Measurements from ENCODE around the gene TTC19.
A peak's percentile ranks its signal among the peaks of the same experiment; 100 is the strongest.

The TTC19 gene

GRCh38 chr17:15966879-15967248 lies 32.8 kb upstream of the TTC19 start:
- Histone ChIP-seq H3K79me2 (ENCODE audit: control insufficient read depth, insufficient read depth, low read length, poor library complexity) (no peaks in the 10 kb centered on the region), H4K8ac (ENCODE audit: low read depth, low read length) (peak overlapping the region; percentile 43), H3K23ac (ENCODE audit: low read length) (no peak overlapping the region), H2AFZ (ENCODE audit: insufficient read depth, low read length, poor library complexity) (peak overlapping the region; percentile 24), H3K4ac (ENCODE audit: low read depth, low read length) (no peak overlapping the region), H2AK5ac (ENCODE audit: low read length) (no peak overlapping the region), H3K4me3 (ENCODE audit: low read depth, low read length) (no peak overlapping the region), H3K9me3 (ENCODE audit: insufficient read depth, low read depth, low read length) (no peaks in the 10 kb centered on the region), H4K91ac (ENCODE audit: low read depth, low read length) (peak overlapping the region; percentile 16), H3K27me3 (ENCODE audit: insufficient read depth, low read length) (no peaks in the 10 kb centered on the region), H3K27ac (ENCODE audit: low read depth, low read length) (peak overlapping the region; percentile 16), H3K14ac (ENCODE audit: low read length) (peak overlapping the region; percentile 12), H3K18ac (ENCODE audit: low read length) (no peak overlapping the region), H2BK5ac (ENCODE audit: low read depth, low read length, poor library complexity) (no peak overlapping the region), H3K9ac (ENCODE audit: low read length) (no peak overlapping the region), H3K4me2 (ENCODE audit: low read length) (peak overlapping the region; percentile 37), H2BK12ac (ENCODE audit: low read length) (no peak overlapping the region), H4K12ac (ENCODE audit: low read depth, low read length) (no peak overlapping the region), H3K36me3 (ENCODE audit: control insufficient read depth in 1 of 2, insufficient read depth in 2 of 2, low read length in 2 of 2) (no peaks in the 10 kb centered on the region), H3K79me1 (ENCODE audit: low read length) (peaks cover 7% of the 10 kb centered on the region), H2BK120ac (ENCODE audit: insufficient read depth, low read length, poor library complexity) (no peak overlapping the region), H3K4me1 (ENCODE audit: control insufficient read depth in 1 of 2, insufficient read depth in 2 of 2, low read length in 2 of 2) (peaks cover 18 to 25% of the 10 kb centered on the region in 2 experiments)
- DNase-seq = no peak
- no CpG with 5 or more reads among the region's 11 CpGs for WGBS (ENCODE audit: extremely low coverage, insufficient coverage, insufficient read length)

- Histone ChIP-seq H3K36me3 (ENCODE audit: control insufficient read depth in 1 of 2, insufficient read depth in 2 of 2, low read length in 2 of 2) (no peaks in the 10 kb centered on the region), H2AFZ (ENCODE audit: insufficient read depth, low read length, poor library complexity) (no peak overlapping the region), H2AK5ac (ENCODE audit: low read length) (no peak overlapping the region), H3K4me1 (ENCODE audit: control insufficient read depth in 1 of 2, insufficient read depth in 2 of 2, low read length in 2 of 2) (peaks cover 21 to 27% of the 10 kb centered on the region in 2 experiments), H2BK5ac (ENCODE audit: low read depth, low read length, poor library complexity) (no peak overlapping the region), H3K4me3 (ENCODE audit: low read depth, low read length) (no peak overlapping the region), H3K27me3 (ENCODE audit: insufficient read depth, low read length) (no peaks in the 10 kb centered on the region), H4K91ac (ENCODE audit: low read depth, low read length) (no peak overlapping the region), H3K4ac (ENCODE audit: low read depth, low read length) (no peak overlapping the region), H3K79me1 (ENCODE audit: low read length) (peaks cover 7% of the 10 kb centered on the region), H3K14ac (ENCODE audit: low read length) (no peak overlapping the region), H3K9me3 (ENCODE audit: insufficient read depth, low read depth, low read length) (peaks cover 1% of the 10 kb centered on the region), H4K12ac (ENCODE audit: low read depth, low read length) (no peak overlapping the region), H2BK12ac (ENCODE audit: low read length) (no peak overlapping the region), H3K9ac (ENCODE audit: low read length) (no peak overlapping the region), H3K27ac (ENCODE audit: low read depth, low read length) (no peak overlapping the region), H3K4me2 (ENCODE audit: low read length) (no peak overlapping the region), H2BK120ac (ENCODE audit: insufficient read depth, low read length, poor library complexity) (no peak overlapping the region), H3K18ac (ENCODE audit: low read length) (no peak overlapping the region), H4K8ac (ENCODE audit: low read depth, low read length) (no peak overlapping the region), H3K23ac (ENCODE audit: low read length) (no peak overlapping the region), H3K79me2 (ENCODE audit: control insufficient read depth, insufficient read depth, low read length, poor library complexity) (no peaks in the 10 kb centered on the region)
- no CpG with 5 or more reads among the region's 11 CpGs for WGBS (ENCODE audit: extremely low coverage, insufficient coverage, insufficient read length)
- DNase-seq = no peak
Observed at GRCh38 chr17:15967706-15968399, 31.8 kb upstream of the TTC19 start.

- H3K18ac ChIP-seq (ENCODE audit: low read length) = no peak overlapping the region
- H3K36me3 ChIP-seq (ENCODE audit: control insufficient read depth in 1 of 2, insufficient read depth in 2 of 2, low read length in 2 of 2) = peaks cover under 1 to 1% of the 10 kb centered on the region in 2 experiments
- no peak overlapping the region for H3K27ac ChIP-seq (ENCODE audit: low read depth, low read length)
- H3K23ac ChIP-seq (ENCODE audit: low read length) = no peak overlapping the region
- H4K8ac ChIP-seq (ENCODE audit: low read depth, low read length) = no peak overlapping the region
- H3K4me3 ChIP-seq (ENCODE audit: low read depth, low read length) = no peak overlapping the region
- H3K4me2 ChIP-seq (ENCODE audit: low read length) = no peak overlapping the region
- no peak overlapping the region for H2AFZ ChIP-seq (ENCODE audit: insufficient read depth, low read length, poor library complexity)
- no peak overlapping the region for H3K14ac ChIP-seq (ENCODE audit: low read length)
- H2BK120ac ChIP-seq (ENCODE audit: insufficient read depth, low read length, poor library complexity) = no peak overlapping the region
- H2BK12ac ChIP-seq (ENCODE audit: low read length) = no peak overlapping the region
- no peak overlapping the region for H2BK5ac ChIP-seq (ENCODE audit: low read depth, low read length, poor library complexity)
- H3K27me3 ChIP-seq (ENCODE audit: insufficient read depth, low read length) = no peaks in the 10 kb centered on the region
- H3K79me2 ChIP-seq (ENCODE audit: control insufficient read depth, insufficient read depth, low read length, poor library complexity) = no peaks in the 10 kb centered on the region
- no CpG with 5 or more reads among the region's 8 CpGs for WGBS (ENCODE audit: extremely low coverage, insufficient coverage, insufficient read length)
- H3K9me3 ChIP-seq (ENCODE audit: insufficient read depth, low read depth, low read length) = peaks cover 3% of the 10 kb centered on the region
- peaks cover 16 to 21% of the 10 kb centered on the region in 2 experiments for H3K4me1 ChIP-seq (ENCODE audit: control insufficient read depth in 1 of 2, insufficient read depth in 2 of 2, low read length in 2 of 2)
- H2AK5ac ChIP-seq (ENCODE audit: low read length) = no peak overlapping the region
- H4K91ac ChIP-seq (ENCODE audit: low read depth, low read length) = no peak overlapping the region
- H3K79me1 ChIP-seq (ENCODE audit: low read length) = peaks cover 2% of the 10 kb centered on the region
- no peak overlapping the region for H4K12ac ChIP-seq (ENCODE audit: low read depth, low read length)
- H3K9ac ChIP-seq (ENCODE audit: low read length) = no peak overlapping the region
- no peak for DNase-seq
- no peak overlapping the region for H3K4ac ChIP-seq (ENCODE audit: low read depth, low read length)
Observed at GRCh38 chr17:15969463-15969862, 30.2 kb upstream of the TTC19 start.

DNA sequence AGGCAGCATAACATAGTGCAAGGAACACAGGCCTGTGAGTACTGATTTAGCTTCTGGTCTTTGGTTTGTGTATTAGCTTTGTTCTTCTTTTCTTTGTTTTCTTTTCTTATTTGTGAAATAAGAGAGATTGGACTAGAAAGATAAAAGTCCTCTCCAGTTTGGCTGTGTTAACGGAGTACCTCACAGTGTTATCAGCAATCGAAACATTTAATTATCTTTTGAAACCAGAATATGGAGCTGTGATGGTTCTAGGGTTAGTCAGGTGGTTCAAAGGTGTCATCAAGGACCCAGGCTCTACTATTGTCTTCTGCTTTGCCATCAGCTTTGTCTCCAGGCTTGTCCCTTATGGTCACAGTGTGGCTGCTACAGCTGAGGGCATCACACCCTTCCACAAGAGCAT lies 29.1 kb upstream of the TTC19 start:
- H2BK5ac ChIP-seq (ENCODE audit: low read depth, low read length, poor library complexity) = no peak overlapping the region
- no peak overlapping the region for H2BK120ac ChIP-seq (ENCODE audit: insufficient read depth, low read length, poor library complexity)
- H4K12ac ChIP-seq (ENCODE audit: low read depth, low read length) = no peak overlapping the region
- no peak overlapping the region for H2AFZ ChIP-seq (ENCODE audit: insufficient read depth, low read length, poor library complexity)
- no peak overlapping the region for H4K8ac ChIP-seq (ENCODE audit: low read depth, low read length)
- no peak overlapping the region for H3K9ac ChIP-seq (ENCODE audit: low read length)
- peaks cover 3% of the 10 kb centered on the region for H3K9me3 ChIP-seq (ENCODE audit: insufficient read depth, low read depth, low read length)
- no peak for DNase-seq
- no peaks in the 10 kb centered on the region for H3K79me2 ChIP-seq (ENCODE audit: control insufficient read depth, insufficient read depth, low read length, poor library complexity)
- peaks cover 7 to 10% of the 10 kb centered on the region in 2 experiments for H3K36me3 ChIP-seq (ENCODE audit: control insufficient read depth in 1 of 2, insufficient read depth in 2 of 2, low read length in 2 of 2)
- no peak overlapping the region for H2AK5ac ChIP-seq (ENCODE audit: low read length)
- no peak overlapping the region for H3K14ac ChIP-seq (ENCODE audit: low read length)
- no peak overlapping the region for H4K91ac ChIP-seq (ENCODE audit: low read depth, low read length)
- no peak overlapping the region for H3K23ac ChIP-seq (ENCODE audit: low read length)
- no peak overlapping the region for H3K4me3 ChIP-seq (ENCODE audit: low read depth, low read length)
- peaks cover 16 to 21% of the 10 kb centered on the region in 2 experiments for H3K4me1 ChIP-seq (ENCODE audit: control insufficient read depth in 1 of 2, insufficient read depth in 2 of 2, low read length in 2 of 2)
- H3K27ac ChIP-seq (ENCODE audit: low read depth, low read length) = no peak overlapping the region
- H3K27me3 ChIP-seq (ENCODE audit: insufficient read depth, low read length) = no peaks in the 10 kb centered on the region
- no peak overlapping the region for H2BK12ac ChIP-seq (ENCODE audit: low read length)
- WGBS (ENCODE audit: extremely low coverage, insufficient coverage, insufficient read length) = no CpG with 5 or more reads among the region's 2 CpGs
- H3K79me1 ChIP-seq (ENCODE audit: low read length) = peaks cover 2% of the 10 kb centered on the region
- H3K4me2 ChIP-seq (ENCODE audit: low read length) = no peak overlapping the region
- no peak overlapping the region for H3K18ac ChIP-seq (ENCODE audit: low read length)
- H3K4ac ChIP-seq (ENCODE audit: low read depth, low read length) = no peak overlapping the region

All from trophoblast cell (in vitro differentiated cells and primary cell).